RWPE1 (cell line): ENCODE measurements around the gene TNPO3.

Experiments
- CTCF ChIA-PET: fragments of 350-600 bp; sonication (Branson Sonifier 250); formaldehyde crosslinking; extraction: SDS; loops from one replicate; lab custom pipeline; 2021; lab: Yijun Ruan, JAX
- POLR2A ChIA-PET: fragments of 400-600 bp; formaldehyde crosslinking; extraction: SDS; loops from one replicate; lab custom pipeline; 2020; ENCODE audit warnings: antibody characterized with exemption; ENCODE audit not compliant: low non-redundant PET; lab: Yijun Ruan, JAX
- DNase-seq: peaks from one replicate; pipeline ENCODE4 v3.0.0; 2012; ENCODE audit warnings: low spot score
- H3K27ac ChIP-seq: fragments of 450-650 bp; 2 replicates; pipeline ENCODE4 v1.5.1; 2017
- TF ChIP-seq, protein P1 (sequence below): fragments of 450-650 bp; conservative IDR thresholded peaks from 2 replicates; pipeline ENCODE4 v1.5.1; 2017; ENCODE audit warnings: low read depth, mild to moderate bottlenecking

Gene TNPO3

DNA sequence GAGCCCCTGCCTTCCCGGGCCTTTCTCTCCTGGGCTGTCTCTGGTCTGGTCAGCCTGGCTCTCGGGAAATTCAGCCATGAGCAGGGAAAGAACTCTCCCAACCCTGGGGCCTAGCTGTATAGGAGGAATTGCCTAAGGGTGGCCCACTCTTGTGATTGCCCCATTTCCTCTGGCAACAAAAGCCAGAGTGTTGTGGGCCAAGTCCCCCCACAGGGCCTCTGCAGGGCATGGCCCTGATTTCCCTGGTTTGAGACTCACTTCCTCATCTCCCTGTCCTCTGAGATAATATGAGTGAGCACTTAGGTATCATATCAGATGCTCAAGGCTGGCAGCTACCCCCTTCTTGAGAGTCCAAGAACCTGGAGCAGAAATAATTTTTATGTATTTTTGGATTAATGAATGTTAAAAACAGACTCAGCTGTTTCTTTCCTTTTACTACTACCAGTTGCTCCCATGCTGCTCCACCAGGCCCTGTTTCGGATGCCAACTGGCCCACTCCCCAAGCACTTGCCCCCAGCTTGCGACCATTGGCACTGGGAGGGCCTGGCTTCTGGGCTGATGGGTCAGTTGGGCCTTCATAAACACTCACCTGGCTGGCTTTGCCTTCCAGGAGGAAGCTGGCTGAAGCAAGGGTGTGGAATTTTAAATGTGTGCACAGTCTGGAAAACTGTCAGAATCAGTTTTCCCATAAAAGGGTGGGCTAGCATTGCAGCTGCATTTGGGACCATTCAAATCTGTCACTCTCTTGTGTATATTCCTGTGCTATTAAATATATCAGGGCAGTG, 105.7 kb downstream of the TNPO3 start:
- H3K27ac ChIP-seq = no peak overlapping the region
- TF ChIP-seq, protein P1, sequence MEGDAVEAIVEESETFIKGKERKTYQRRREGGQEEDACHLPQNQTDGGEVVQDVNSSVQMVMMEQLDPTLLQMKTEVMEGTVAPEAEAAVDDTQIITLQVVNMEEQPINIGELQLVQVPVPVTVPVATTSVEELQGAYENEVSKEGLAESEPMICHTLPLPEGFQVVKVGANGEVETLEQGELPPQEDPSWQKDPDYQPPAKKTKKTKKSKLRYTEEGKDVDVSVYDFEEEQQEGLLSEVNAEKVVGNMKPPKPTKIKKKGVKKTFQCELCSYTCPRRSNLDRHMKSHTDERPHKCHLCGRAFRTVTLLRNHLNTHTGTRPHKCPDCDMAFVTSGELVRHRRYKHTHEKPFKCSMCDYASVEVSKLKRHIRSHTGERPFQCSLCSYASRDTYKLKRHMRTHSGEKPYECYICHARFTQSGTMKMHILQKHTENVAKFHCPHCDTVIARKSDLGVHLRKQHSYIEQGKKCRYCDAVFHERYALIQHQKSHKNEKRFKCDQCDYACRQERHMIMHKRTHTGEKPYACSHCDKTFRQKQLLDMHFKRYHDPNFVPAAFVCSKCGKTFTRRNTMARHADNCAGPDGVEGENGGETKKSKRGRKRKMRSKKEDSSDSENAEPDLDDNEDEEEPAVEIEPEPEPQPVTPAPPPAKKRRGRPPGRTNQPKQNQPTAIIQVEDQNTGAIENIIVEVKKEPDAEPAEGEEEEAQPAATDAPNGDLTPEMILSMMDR = no peak
- ChIA-PET POLR2A (no interaction called here), CTCF (no interaction called here)
- DNase-seq = no peak

DNA sequence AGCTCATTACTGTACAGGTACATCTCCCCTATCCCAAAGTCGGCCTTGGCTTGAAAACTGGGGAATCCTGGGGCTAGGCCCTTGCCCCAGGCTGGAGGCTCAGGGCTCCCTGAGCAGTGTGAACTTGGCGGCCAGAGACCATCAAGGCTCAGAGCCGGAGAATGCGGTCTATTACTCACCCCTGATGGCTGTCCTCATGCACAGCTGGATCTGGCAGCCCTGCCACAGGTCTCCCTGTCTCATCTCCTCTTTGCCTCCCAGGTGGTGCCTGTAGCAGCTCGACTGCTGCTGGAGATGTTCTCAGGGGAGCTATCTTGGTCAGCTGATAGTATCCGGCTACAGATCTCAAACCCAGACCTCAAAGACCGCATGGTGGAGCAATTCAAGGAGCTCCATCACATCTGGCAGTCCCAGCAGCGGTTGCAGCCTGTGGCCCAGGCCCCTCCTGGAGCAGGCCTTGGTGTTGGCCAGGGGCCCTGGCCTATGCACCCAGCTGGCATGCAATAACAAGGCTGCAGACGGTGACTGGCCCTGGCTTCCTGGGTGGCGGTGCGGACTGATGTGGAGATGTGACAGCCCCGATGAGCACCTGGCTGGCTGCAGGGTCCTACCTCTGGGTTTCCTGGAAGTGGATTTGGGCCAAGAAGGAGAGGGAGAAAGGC, 106.5 kb downstream of the TNPO3 start:
- POLR2A ChIA-PET = no interaction called here
- H3K27ac ChIP-seq = no peak overlapping the region
- no peak for DNase-seq
- CTCF ChIA-PET = interaction anchor here (0.6 kb wide), 1 partner anchor 838 kb away, joined by 6 read pairs; no protein-coding TSS in a partner anchor
- TF ChIP-seq, protein P1 = no peak

DNA sequence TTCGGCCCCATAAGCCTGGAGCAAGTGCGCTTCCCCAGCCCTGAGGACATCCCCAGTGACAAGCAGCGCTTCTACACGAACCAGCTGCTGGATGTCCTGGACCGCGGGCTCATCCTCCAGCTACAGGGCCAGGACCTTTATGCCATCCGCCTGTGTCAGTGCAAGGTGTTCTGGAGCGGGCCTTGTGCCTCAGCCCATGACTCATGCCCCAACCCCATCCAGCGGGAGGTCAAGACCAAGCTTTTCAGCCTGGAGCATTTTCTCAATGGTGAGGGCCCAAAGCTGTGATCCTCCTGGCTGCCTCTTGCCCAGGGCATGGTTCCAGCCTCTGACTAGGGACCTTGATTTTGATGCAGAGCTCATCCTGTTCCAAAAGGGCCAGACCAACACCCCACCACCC, 107.1 kb downstream of the TNPO3 start:
- POLR2A ChIA-PET = no interaction called here
- DNase-seq = no peak
- CTCF ChIA-PET = interaction anchor here (0.5 to 0.6 kb wide), 2 partner anchors 280 to 838 kb away, joined by 3 to 6 read pairs; no protein-coding TSS in a partner anchor
- H3K27ac ChIP-seq = no peak overlapping the region
- TF ChIP-seq, protein P1 = no peak

DNA sequence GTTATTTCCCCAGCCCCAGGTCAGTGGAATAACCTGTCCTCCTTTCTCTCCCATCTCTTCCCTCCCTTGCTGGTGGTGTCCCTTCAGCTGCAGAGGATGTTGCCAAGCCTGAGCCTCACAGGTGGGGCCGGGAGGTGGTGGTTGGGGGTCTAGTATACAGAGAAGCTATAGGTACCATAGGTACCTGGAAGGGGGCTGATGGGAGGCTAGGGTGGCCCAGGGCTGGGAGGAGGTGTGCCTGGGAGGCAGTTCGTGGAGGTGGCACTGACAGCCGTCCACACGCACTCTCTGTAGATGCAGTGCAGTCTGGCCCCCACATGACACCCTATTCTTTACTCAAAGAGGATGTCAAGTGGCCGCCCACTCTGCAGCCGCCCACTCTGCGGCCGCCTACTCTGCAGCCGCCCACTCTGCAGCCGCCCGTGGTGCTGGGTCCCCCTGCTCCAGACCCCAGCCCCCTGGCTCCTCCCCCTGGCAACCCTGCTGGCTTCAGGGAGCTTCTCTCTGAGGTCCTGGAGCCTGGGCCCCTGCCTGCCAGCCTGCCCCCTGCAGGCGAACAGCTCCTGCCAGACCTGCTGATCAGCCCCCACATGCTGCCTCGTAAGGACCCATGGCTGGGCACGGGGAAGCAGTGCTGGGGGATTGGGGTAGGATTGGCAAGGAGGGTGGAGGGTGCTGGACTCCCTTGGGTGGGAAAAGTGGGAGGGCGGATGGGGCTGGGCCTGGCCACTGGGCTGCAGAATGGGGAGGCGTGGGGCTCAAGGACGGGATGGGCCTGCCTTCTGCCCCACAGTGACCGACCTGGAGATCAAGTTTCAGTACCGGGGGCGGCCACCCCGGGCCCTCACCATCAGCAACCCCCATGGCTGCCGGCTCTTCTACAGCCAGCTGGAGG, 107.7 kb downstream of the TNPO3 start:
- TF ChIP-seq, protein P1 = no peak
- ChIA-PET CTCF (interaction anchor here (0.5 to 0.7 kb wide), 4 partner anchors 96 to 839 kb away, joined by 3 to 6 read pairs (median 3); no protein-coding TSS in a partner anchor), POLR2A (no interaction called here)
- H3K27ac ChIP-seq = no peak overlapping the region
- DNase-seq = no peak

DNA sequence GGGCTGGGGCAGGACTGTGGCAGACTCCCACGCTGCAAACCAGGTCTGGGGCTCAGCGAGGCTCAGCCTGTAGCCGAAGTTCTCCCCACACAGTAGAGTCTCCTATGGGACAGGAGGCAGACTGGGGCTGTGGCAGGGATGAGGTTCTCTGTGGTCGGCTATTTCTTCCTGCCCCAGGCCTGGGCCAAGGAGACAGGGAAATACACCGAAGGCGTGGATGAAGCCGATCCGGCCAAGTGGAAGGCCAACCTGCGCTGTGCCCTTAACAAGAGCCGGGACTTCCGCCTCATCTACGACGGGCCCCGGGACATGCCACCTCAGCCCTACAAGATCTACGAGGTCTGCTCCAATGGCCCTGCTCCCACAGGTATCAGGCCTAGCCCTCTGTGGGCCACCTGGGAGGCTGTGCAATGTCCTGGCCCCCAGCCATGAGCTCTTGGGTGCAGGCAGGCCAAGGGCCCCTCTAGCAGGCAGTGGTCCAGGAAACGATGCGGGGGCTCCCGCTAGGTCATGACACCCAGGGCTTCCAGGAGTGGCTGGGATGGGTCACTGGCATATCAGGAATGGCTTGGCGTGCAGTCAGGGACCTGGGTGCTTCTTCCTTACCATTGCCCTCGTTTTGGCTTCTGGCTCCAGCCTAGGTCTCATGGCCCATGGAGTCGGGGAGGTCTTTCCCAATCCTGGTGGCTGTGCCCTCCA, 109.1 kb downstream of the TNPO3 start:
- no peak for DNase-seq
- no peak overlapping the region for H3K27ac ChIP-seq
- CTCF ChIA-PET = no interaction called here
- TF ChIP-seq, protein P1 = no peak
- POLR2A ChIA-PET = no interaction called here
